Activated T-cell treated with anti-CD3 and anti-CD28 coated beads, Interleukin-2, amount 50 U/mL, for 24 hours (primary cell): Measurements from ENCODE around the gene DCUN1D4.
A peak's percentile ranks its signal among the peaks of the same experiment; 100 is the strongest.
"Not testable (repeated sequence)": the region's sequence is repeated elsewhere in the genome, so short reads cannot be mapped to it uniquely, and the experiment has no call there.

Experiments used
- DNase-seq: peaks from one replicate; pipeline ENCODE4 v3.0.0-alpha.2; 2020
- H3K27ac Mint-ChIP-seq: 2 replicates; pipeline ENCODE4 v1.8.0; 2020; ENCODE audit warnings: mild to moderate bottlenecking, mixed read lengths
- H3K27me3 Mint-ChIP-seq: 2 replicates; pipeline ENCODE4 v1.8.0; 2020; ENCODE audit warnings: mixed read lengths
- H3K36me3 Mint-ChIP-seq: 2 replicates; pipeline ENCODE4 v1.8.0; 2020; ENCODE audit warnings: low read depth, mixed read lengths
- H3K4me1 Mint-ChIP-seq: 2 replicates; pipeline ENCODE4 v1.8.0; 2020; ENCODE audit warnings: low read depth, mixed read lengths
- H3K4me3 Mint-ChIP-seq: 2 replicates; pipeline ENCODE4 v1.8.0; 2020; ENCODE audit warnings: mild to moderate bottlenecking, moderate library complexity, mixed read lengths
- H3K9me3 Mint-ChIP-seq: 2 replicates; pipeline ENCODE4 v1.8.0; 2020; ENCODE audit warnings: mixed read lengths

DCUN1D4 gene

GRCh38 chr4:51895158-51895557, 52.2 kb downstream of the DCUN1D4 start:
- no peaks in the 10 kb centered on the region for H3K9me3 Mint-ChIP-seq
- H3K4me1 Mint-ChIP-seq: peaks cover 19% of the 10 kb centered on the region
- peaks cover 84% of the 10 kb centered on the region for H3K36me3 Mint-ChIP-seq
- H3K27me3 Mint-ChIP-seq: no peaks in the 10 kb centered on the region
- no peak for DNase-seq
- no peak overlapping the region for H3K4me3 Mint-ChIP-seq
- no peak overlapping the region for H3K27ac Mint-ChIP-seq

- H3K9me3 Mint-ChIP-seq: no peaks in the 10 kb centered on the region
- H3K27ac Mint-ChIP-seq: peak overlapping the region; percentile 52
- H3K36me3 Mint-ChIP-seq: peaks cover 84% of the 10 kb centered on the region
- H3K4me1 Mint-ChIP-seq: peaks cover 19% of the 10 kb centered on the region
- peak; percentile 46 for DNase-seq
- H3K27me3 Mint-ChIP-seq: no peaks in the 10 kb centered on the region
- H3K4me3 Mint-ChIP-seq: no peak overlapping the region
Measured at GRCh38 chr4:51895816-51896408, 53.0 kb downstream of the DCUN1D4 start.

GRCh38 chr4:51901363-51901762, 58.4 kb downstream of the DCUN1D4 start:
- peaks cover 7% of the 10 kb centered on the region for H3K4me1 Mint-ChIP-seq
- DNase-seq: no peak
- peaks cover 94% of the 10 kb centered on the region for H3K36me3 Mint-ChIP-seq
- no peak overlapping the region for H3K4me3 Mint-ChIP-seq
- H3K27ac Mint-ChIP-seq: no peak overlapping the region
- no peaks in the 10 kb centered on the region for H3K27me3 Mint-ChIP-seq
- H3K9me3 Mint-ChIP-seq: no peaks in the 10 kb centered on the region

- Mint-ChIP-seq H3K4me1 (peaks cover 9% of the 10 kb centered on the region), H3K36me3 (peaks cover 93% of the 10 kb centered on the region), H3K4me3 (no peak overlapping the region), H3K27ac (peak overlapping the region; percentile 41), H3K27me3 (no peaks in the 10 kb centered on the region), H3K9me3 (no peaks in the 10 kb centered on the region)
- DNase-seq: no peak
Measured at GRCh38 chr4:51906167-51906958, 63.4 kb downstream of the DCUN1D4 start.

GRCh38 chr4:51907006-51907669, 64.2 kb downstream of the DCUN1D4 start:
- no peak overlapping the region for H3K27ac Mint-ChIP-seq

GRCh38 chr4:51909236-51909703, 66.3 kb downstream of the DCUN1D4 start:
- Mint-ChIP-seq H3K27ac (no peak overlapping the region), H3K27me3 (no peaks in the 10 kb centered on the region), H3K4me1 (peaks cover 9% of the 10 kb centered on the region), H3K4me3 (no peak overlapping the region), H3K9me3 (no peaks in the 10 kb centered on the region), H3K36me3 (peaks cover 92% of the 10 kb centered on the region)
- no peak for DNase-seq

More at GRCh38 chr4:51907006-51907669, 64.2 kb downstream of the DCUN1D4 start:
- Mint-ChIP-seq H3K4me3 (no peak overlapping the region), H3K36me3 (peaks cover 94% of the 10 kb centered on the region), H3K9me3 (no peaks in the 10 kb centered on the region), H3K4me1 (peaks cover 9% of the 10 kb centered on the region), H3K27me3 (no peaks in the 10 kb centered on the region)
- no peak for DNase-seq

GRCh38 chr4:51918251-51918650, 75.3 kb downstream of the DCUN1D4 start:
- H3K27me3 Mint-ChIP-seq: no peaks in the 10 kb centered on the region
- H3K36me3 Mint-ChIP-seq: peaks cover 53% of the 10 kb centered on the region
- no peak overlapping the region for H3K4me3 Mint-ChIP-seq
- H3K27ac Mint-ChIP-seq: no peak overlapping the region
- no peak for DNase-seq
- H3K4me1 Mint-ChIP-seq: no peaks in the 10 kb centered on the region
- H3K9me3 Mint-ChIP-seq: peaks cover 8% of the 10 kb centered on the region

- Mint-ChIP-seq H3K27ac (no peak overlapping the region), H3K36me3 (peaks cover 3% of the 10 kb centered on the region), H3K4me3 (no peak overlapping the region), H3K9me3 (peaks cover 4% of the 10 kb centered on the region), H3K4me1 (no peaks in the 10 kb centered on the region), H3K27me3 (peaks cover 4% of the 10 kb centered on the region)
- no peak for DNase-seq
Measured at GRCh38 chr4:51923343-51923742, 80.4 kb downstream of the DCUN1D4 start.

- Mint-ChIP-seq H3K9me3 (no peaks in the 10 kb centered on the region), H3K27ac (no peak overlapping the region), H3K27me3 (peaks cover 9% of the 10 kb centered on the region), H3K4me1 (no peaks in the 10 kb centered on the region), H3K36me3 (no peaks in the 10 kb centered on the region), H3K4me3 (no peak overlapping the region)
- DNase-seq: no peak
Measured at GRCh38 chr4:51925307-51925706, 82.4 kb downstream of the DCUN1D4 start.

- H3K9me3 Mint-ChIP-seq: no peaks in the 10 kb centered on the region
- no peaks in the 10 kb centered on the region for H3K36me3 Mint-ChIP-seq
- DNase-seq: no peak
- H3K4me3 Mint-ChIP-seq: no peak overlapping the region
- H3K27ac Mint-ChIP-seq: no peak overlapping the region
- H3K27me3 Mint-ChIP-seq: peaks cover 21% of the 10 kb centered on the region
- no peaks in the 10 kb centered on the region for H3K4me1 Mint-ChIP-seq
Measured at GRCh38 chr4:51930557-51930956, 87.6 kb downstream of the DCUN1D4 start.

GRCh38 chr4:51931461-51931860, 88.5 kb downstream of the DCUN1D4 start:
- peaks cover 21% of the 10 kb centered on the region for H3K27me3 Mint-ChIP-seq
- no peak overlapping the region for H3K4me3 Mint-ChIP-seq

GRCh38 chr4:51932261-51932660, 89.3 kb downstream of the DCUN1D4 start:
- peaks cover 20% of the 10 kb centered on the region for H3K27me3 Mint-ChIP-seq
- H3K4me1 Mint-ChIP-seq: no peaks in the 10 kb centered on the region
- H3K9me3 Mint-ChIP-seq: no peaks in the 10 kb centered on the region
- no peak overlapping the region for H3K4me3 Mint-ChIP-seq
- no peak for DNase-seq
- no peaks in the 10 kb centered on the region for H3K36me3 Mint-ChIP-seq
- no peak overlapping the region for H3K27ac Mint-ChIP-seq

More at GRCh38 chr4:51931461-51931860, 88.5 kb downstream of the DCUN1D4 start:
- DNase-seq: no peak
- no peak overlapping the region for H3K27ac Mint-ChIP-seq
- no peaks in the 10 kb centered on the region for H3K36me3 Mint-ChIP-seq
- no peaks in the 10 kb centered on the region for H3K4me1 Mint-ChIP-seq
- H3K9me3 Mint-ChIP-seq: no peaks in the 10 kb centered on the region

GRCh38 chr4:51932684-51933083, 89.7 kb downstream of the DCUN1D4 start:
- no peak overlapping the region for H3K4me3 Mint-ChIP-seq
- peaks cover 17% of the 10 kb centered on the region for H3K27me3 Mint-ChIP-seq
- no peaks in the 10 kb centered on the region for H3K4me1 Mint-ChIP-seq
- no peaks in the 10 kb centered on the region for H3K36me3 Mint-ChIP-seq
- DNase-seq: no peak
- no peaks in the 10 kb centered on the region for H3K9me3 Mint-ChIP-seq
- H3K27ac Mint-ChIP-seq: no peak overlapping the region

GRCh38 chr4:51940460-51940859, 97.5 kb downstream of the DCUN1D4 start:
- DNase-seq, H3K27me3 Mint-ChIP-seq, H3K4me3 Mint-ChIP-seq, H3K9me3 Mint-ChIP-seq, H3K36me3 Mint-ChIP-seq, H3K4me1 Mint-ChIP-seq, H3K27ac Mint-ChIP-seq: not testable (repeated sequence)
